HepG2 (cell line): ENCODE measurements around the gene VEPH1. TPM values are rescaled to one million over a fixed set of nuclear protein-coding genes. Genes with fewer than 3 reads are reported as not detected.

Experiments used
- ATAC-seq: fragments of 200-7000 bp; cut with Tn5 transposase; 3 replicates; pipeline ENCODE4 v1.9.1; 2020; ENCODE audit warnings: mild to moderate bottlenecking, moderate library complexity
- BruUV-seq: library from RNA; stranded (reverse); fragments of 400-500 nt; replicated peaks from 2 replicates; lab custom pipeline; 2021; lab: Mats Ljungman, UMichigan
- CTCF ChIA-PET: fragments of 300-600 bp; formaldehyde crosslinking; extraction: SDS; loops from one replicate; lab custom pipeline; 2021; ENCODE audit warnings: low total read pairs, inconsistent platforms, low intra/inter-chr PET ratio; lab: Yijun Ruan, JAX
- POLR2A ChIA-PET: fragments of 350-600 bp; sonication (Branson Sonifier 250); formaldehyde crosslinking; loops from one replicate; lab custom pipeline; 2020; ENCODE audit warnings: antibody characterized with exemption, inconsistent platforms; lab: Yijun Ruan, JAX
- DNase-seq: peaks from one replicate; pipeline ENCODE4 v3.0.0-alpha.2; 2015; ENCODE audit warnings: low spot score
- FAIRE-seq: peaks from 3 replicates; lab custom pipeline; 2011; peaks lifted over from hg19 to GRCh38; lab: Jason Lieb, UNC
- H2AFZ ChIP-seq: one replicate; pipeline ENCODE4 v1.6.1; 2011; ENCODE audit warnings: low read length, inconsistent platforms
- H3K27ac ChIP-seq: fragments of 300-600 bp; 3 replicates; pipeline ENCODE4 v1.8.0; 2011; ENCODE audit warnings: mixed run types, mild to moderate bottlenecking, mixed read lengths, low read length, inconsistent platforms; ENCODE audit not compliant: insufficient read depth; ENCODE audit errors: extremely low read length
- H3K27me3 ChIP-seq, 2 experiments: fragments of 200-600 bp in 1 of 2; 2 replicates in 1 of 2; 3 replicates in 1 of 2; pipeline versions ENCODE4 v1.6.0 to v1.8.0; 2011; ENCODE audit warnings: low read length in 2 of 2, mild to moderate bottlenecking in 2 of 2, moderate library complexity in 2 of 2, inconsistent platforms in 1 of 2; ENCODE audit not compliant: insufficient read depth in 2 of 2, control insufficient read depth in 1 of 2
- H3K36me3 ChIP-seq, 2 experiments: fragments of 200-600 bp in 1 of 2; replicated peaks in 1 of 2; 2 replicates in 1 of 2; 3 replicates in 1 of 2; pipeline versions ENCODE4 v1.5.1 to v1.8.0; 2011; ENCODE audit warnings: low read length in 2 of 2, inconsistent platforms in 1 of 2; ENCODE audit not compliant: insufficient read depth in 2 of 2, control insufficient read depth in 1 of 2
- H3K4me1 ChIP-seq: 2 replicates; pipeline ENCODE4 v1.5.1; 2012; ENCODE audit warnings: low read length, inconsistent platforms; ENCODE audit not compliant: insufficient read depth
- H3K4me2 ChIP-seq: 2 replicates; pipeline ENCODE4 v1.6.0; 2011; ENCODE audit warnings: low read depth, low read length, inconsistent platforms
- H3K4me3 ChIP-seq, 3 experiments: fragments of 200-600 bp in 1 of 3; sonication (generic), shearing (Covaris generic) in 1 of 3; replicated peaks in 1 of 3; 2 replicates each; pipeline ENCODE4 v1.5.1; 2011 to 2016; ENCODE audit warnings: low read length in 3 of 3, inconsistent platforms in 2 of 3, low read depth in 2 of 3, mild to moderate bottlenecking in 2 of 3, control low read depth in 1 of 3, mixed read lengths in 1 of 3; ENCODE audit not compliant: insufficient read depth in 1 of 3
- H3K79me2 ChIP-seq: one replicate; pipeline ENCODE4 v1.6.1; 2011; ENCODE audit warnings: low read length, inconsistent platforms; ENCODE audit not compliant: insufficient read depth
- H3K9ac ChIP-seq: 2 replicates; pipeline ENCODE4 v1.6.0; 2011; ENCODE audit warnings: mild to moderate bottlenecking, low read depth, low read length, inconsistent platforms; ENCODE audit not compliant: insufficient read depth
- H3K9me3 ChIP-seq: 2 replicates; pipeline ENCODE4 v1.5.1; 2012; ENCODE audit warnings: mild to moderate bottlenecking, low read length
- H4K20me1 ChIP-seq: 2 replicates; pipeline ENCODE4 v1.6.0; 2011; ENCODE audit warnings: inconsistent platforms, mild to moderate bottlenecking, low read length, moderate library complexity; ENCODE audit not compliant: insufficient read depth
- ATF2 ChIP-seq: sonication (generic); formaldehyde crosslinking; IDR thresholded peaks from 2 replicates; pipeline ENCODE4 v1.4.0; 2020; ENCODE audit warnings: missing genetic modification reagents
- CENPT ChIP-seq: sonication (generic); formaldehyde crosslinking; IDR thresholded peaks from 2 replicates; pipeline ENCODE4 v1.8.0; 2022; ENCODE audit warnings: low read depth, mild to moderate bottlenecking, moderate library complexity, missing genetic modification reagents
- DNMT1 ChIP-seq: sonication (generic); formaldehyde crosslinking; IDR thresholded peaks from 2 replicates; pipeline ENCODE4 v1.5.1; 2020; ENCODE audit warnings: mild to moderate bottlenecking, missing genetic modification reagents
- EP300 ChIP-seq, 3 experiments: sonication (generic) in 1 of 3; formaldehyde crosslinking in 1 of 3; IDR thresholded peaks; 2 replicates each; pipeline versions ENCODE4 v1.5.1 to v1.6.1; 2011 to 2020; ENCODE audit warnings: low read depth in 2 of 3, low read length in 2 of 3, borderline replicate concordance in 1 of 3, improper control_type of control experiment in 1 of 3, mild to moderate bottlenecking in 1 of 3, missing genetic modification reagents in 1 of 3, moderate library complexity in 1 of 3
- GFI1 ChIP-seq: sonication (generic); formaldehyde crosslinking; IDR thresholded peaks from 2 replicates; pipeline ENCODE4 v1.5.0; 2020; ENCODE audit warnings: missing genetic modification reagents, mild to moderate bottlenecking, borderline replicate concordance
- PAX8 ChIP-seq: sonication (generic); formaldehyde crosslinking; IDR thresholded peaks from 2 replicates; pipeline ENCODE4 v1.8.0; 2022; ENCODE audit warnings: mild to moderate bottlenecking, missing genetic modification reagents, borderline replicate concordance
- RBM39 ChIP-seq: fragments of 200-400 bp; formaldehyde crosslinking; IDR thresholded peaks from one replicate; pipeline ENCODE4 v1.6.1; 2018; ENCODE audit warnings: antibody characterized with exemption, mild to moderate bottlenecking, low read depth, low read length; ENCODE audit not compliant: poor library complexity, severe bottlenecking
- SALL2 ChIP-seq: sonication (generic); formaldehyde crosslinking; IDR thresholded peaks from 2 replicates; pipeline ENCODE4 v1.8.1; 2023; ENCODE audit warnings: mild to moderate bottlenecking, missing genetic modification reagents, inconsistent platforms
- USF2 ChIP-seq, 2 experiments: sonication (generic) in 1 of 2; formaldehyde crosslinking in 1 of 2; IDR thresholded peaks; 2 replicates each; pipeline versions ENCODE4 v1.5.1 to v1.6.1; 2011 to 2020; ENCODE audit warnings: borderline replicate concordance in 1 of 2, low read depth in 1 of 2, low read length in 1 of 2, mild to moderate bottlenecking in 1 of 2, missing genetic modification reagents in 1 of 2, moderate library complexity in 1 of 2
- ZNF367 ChIP-seq: sonication (generic); formaldehyde crosslinking; IDR thresholded peaks from 2 replicates; pipeline ENCODE4 v1.4.0; 2020; ENCODE audit warnings: missing genetic modification reagents, borderline replicate concordance
- ZNF430 ChIP-seq: sonication (generic); formaldehyde crosslinking; IDR thresholded peaks from 2 replicates; pipeline ENCODE4 v1.9.0; 2021; ENCODE audit warnings: mild to moderate bottlenecking, missing genetic modification reagents
- ZNF513 ChIP-seq: sonication (generic); formaldehyde crosslinking; conservative IDR thresholded peaks from 2 replicates; pipeline ENCODE4 v1.5.0; 2020; ENCODE audit warnings: missing genetic modification reagents
- ZNF747 ChIP-seq: sonication (generic); formaldehyde crosslinking; IDR thresholded peaks from 2 replicates; pipeline ENCODE4 v1.8.1; 2023; ENCODE audit warnings: missing genetic modification reagents, mild to moderate bottlenecking, borderline replicate concordance
- ZUFSP ChIP-seq: sonication (generic); formaldehyde crosslinking; IDR thresholded peaks from 2 replicates; pipeline ENCODE4 v1.9.0; 2021; ENCODE audit warnings: missing genetic modification reagents, mild to moderate bottlenecking, borderline replicate concordance
- WGBS: methylation state at CpG from one replicate; pipeline ENCODE4 v1.1.6; 2017; ENCODE audit warnings: low lambda C conversion rate; 5-methylcytosine and 5-hydroxymethylcytosine counted together
- in situ Hi-C: cut with HindIII; loops from 2 replicates; pipeline ENCODE4 v1.10.0; 2017; ENCODE audit warnings: low pct_unique_long_range_greater_than_20kb; ENCODE audit not compliant: extremely low pct_ligation_motif_present
- intact Hi-C: fragments of 100-400 bp; cut with micrococcal nuclease; formaldehyde crosslinking; loops from one replicate; pipeline ENCODE4 v1.10.0; 2022; ENCODE audit not compliant: unreplicated experiment
- polyA plus RNA-seq, 8 experiments: library from polyadenylated mRNA; depleted of rRNA in 3 of 8; stranded (reverse) in 7 of 8; unstranded in 1 of 8; fragments of >200 nt; fragmentation: Illumina TruSeq in 4 of 8; extraction: Trizol in 4 of 8; gene quantifications; 2 replicates each; pipeline versions ENCODE4 v1.2.1 to v1.2.3, GENCODE V29; 2011 to 2016; ENCODE audit warnings: low read depth in 4 of 8, missing spikeins in 1 of 8, mixed read lengths in 1 of 8; ENCODE audit not compliant: insufficient read depth in 1 of 8
- total RNA-seq, 5 experiments: library from RNA; depleted of rRNA; stranded (reverse); fragments of >200 nt; fragmentation: Illumina TruSeq; extraction: Trizol; gene quantifications; 2 replicates each; pipeline ENCODE4 v1.2.3, GENCODE V29; 2016; ENCODE audit warnings: low read depth in 1 of 5

The VEPH1 gene
- total and polyA plus RNA-seq, 2 of the 13 experiments (the other 11 are each of a cell fraction or from before 2014, with no cell fraction given) = not detected

- Histone ChIP-seq H3K27ac (no peak overlapping the region), H3K4me2 (no peak overlapping the region), H3K36me3 (no peaks in the 10 kb centered on the region), H4K20me1 (no peaks in the 10 kb centered on the region), H3K4me1 (no peaks in the 10 kb centered on the region), H3K9me3 (no peaks in the 10 kb centered on the region), H3K79me2 (no peaks in the 10 kb centered on the region), H3K4me3 (no peak overlapping the region), H3K9ac (no peak overlapping the region), H2AFZ (no peak overlapping the region), H3K27me3 (no peaks in the 10 kb centered on the region)
- FAIRE-seq (no peak), DNase-seq (no peak), ATAC-seq (no peak)
- 9% methylated on average over 4 of the region's 4 CpGs for WGBS
- in situ Hi-C loops (no loop called here), intact Hi-C loops (no loop called here)
- ChIA-PET CTCF (no interaction called here), POLR2A (no interaction called here)
- BruUV-seq = no TSS peak
- TF ChIP-seq ZNF747 (no peak), CENPT (CRISPR knock-in tag) (no peak), ZNF513 (CRISPR knock-in tag) (no peak), ZUFSP (CRISPR knock-in tag) (no peak), RBM39 (no peak), EP300 (IDR thresholded peaks at IDR 0.05; ENCODE audit: low read depth in 2 of 2, low read length in 2 of 2) (no peak), EP300 (CRISPR knock-in tag; IDR thresholded peaks at IDR 0.05; ENCODE audit: borderline replicate concordance) (no peak), ATF2 (CRISPR knock-in tag) (no peak), PAX8 (CRISPR knock-in tag) (no peak), ZNF367 (no peak), USF2 (IDR thresholded peaks at IDR 0.05; ENCODE audit: low read depth, low read length) (no peak), USF2 (CRISPR knock-in tag; IDR thresholded peaks at IDR 0.05; ENCODE audit: borderline replicate concordance) (no peak), DNMT1 (CRISPR knock-in tag) (no peak), ZNF430 (CRISPR knock-in tag) (no peak), GFI1 (CRISPR knock-in tag) (no peak), SALL2 (CRISPR knock-in tag) (no peak)
Observed at GRCh38 chr3:157427901-157428300, 75.3 kb downstream of the VEPH1 start.
